ENCODE results near the gene SCNN1B. TPM values are rescaled to one million over a fixed set of nuclear protein-coding genes. Genes with fewer than 3 reads are reported as not detected.
"Not testable (repeated sequence)": the region's sequence is repeated elsewhere in the genome, so short reads cannot be mapped to it uniquely, and the experiment has no call there.

Gene SCNN1B
- total RNA-seq, 2 donors from 2014 or later, result 0.16 to 0.26 TPM

DNA sequence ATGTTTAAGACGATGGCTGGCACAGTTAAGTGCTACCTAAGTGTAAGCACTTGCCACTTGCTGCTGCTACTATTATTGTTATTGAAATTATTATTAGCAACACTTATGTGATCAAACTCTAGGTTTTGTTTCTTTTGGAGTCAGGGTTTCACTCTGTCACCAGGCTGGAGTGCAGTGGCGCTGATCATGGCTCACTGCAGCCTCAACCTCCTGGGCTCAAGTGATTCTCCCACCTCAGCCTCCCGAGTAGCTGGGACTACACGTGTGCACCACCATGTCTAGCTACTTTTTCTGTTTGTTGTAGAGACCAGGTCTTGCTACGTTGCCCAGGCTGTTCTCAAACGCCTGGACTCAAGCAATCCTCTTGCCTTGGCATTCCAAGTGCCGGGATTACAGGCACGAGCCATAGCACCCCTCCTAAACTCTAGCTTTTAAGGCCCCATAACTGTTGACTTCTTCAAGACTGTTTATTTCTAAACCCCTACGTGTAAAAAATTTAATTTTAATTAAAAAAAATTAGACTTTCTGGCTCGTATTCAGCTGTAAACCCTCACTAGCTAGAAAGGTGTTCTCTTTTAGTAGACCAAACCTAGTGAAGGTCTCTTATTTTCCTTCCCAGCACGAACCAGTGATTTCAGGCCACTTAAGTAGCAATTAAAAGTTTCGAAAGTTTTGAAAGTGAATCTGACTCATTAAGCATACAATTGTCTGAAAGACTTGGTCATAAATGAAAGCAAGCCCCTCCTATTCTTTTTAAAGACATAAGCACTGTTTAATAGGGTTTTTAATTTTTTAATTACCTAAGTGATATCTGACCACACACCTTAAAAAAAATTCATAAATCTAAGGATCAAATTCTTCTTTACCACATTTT lies 11.7 kb upstream of the SCNN1B start:
- Histone ChIP-seq H3K9me3 (no peaks in the 10 kb centered on the region), H3K36me3 (no peaks in the 10 kb centered on the region), H3K4me1 (no peaks in the 10 kb centered on the region), H3K27me3 (no peaks in the 10 kb centered on the region), H3K4me3 (no peak overlapping the region), H3K27ac (no peak overlapping the region)
- TF ChIP-seq, protein P1, sequence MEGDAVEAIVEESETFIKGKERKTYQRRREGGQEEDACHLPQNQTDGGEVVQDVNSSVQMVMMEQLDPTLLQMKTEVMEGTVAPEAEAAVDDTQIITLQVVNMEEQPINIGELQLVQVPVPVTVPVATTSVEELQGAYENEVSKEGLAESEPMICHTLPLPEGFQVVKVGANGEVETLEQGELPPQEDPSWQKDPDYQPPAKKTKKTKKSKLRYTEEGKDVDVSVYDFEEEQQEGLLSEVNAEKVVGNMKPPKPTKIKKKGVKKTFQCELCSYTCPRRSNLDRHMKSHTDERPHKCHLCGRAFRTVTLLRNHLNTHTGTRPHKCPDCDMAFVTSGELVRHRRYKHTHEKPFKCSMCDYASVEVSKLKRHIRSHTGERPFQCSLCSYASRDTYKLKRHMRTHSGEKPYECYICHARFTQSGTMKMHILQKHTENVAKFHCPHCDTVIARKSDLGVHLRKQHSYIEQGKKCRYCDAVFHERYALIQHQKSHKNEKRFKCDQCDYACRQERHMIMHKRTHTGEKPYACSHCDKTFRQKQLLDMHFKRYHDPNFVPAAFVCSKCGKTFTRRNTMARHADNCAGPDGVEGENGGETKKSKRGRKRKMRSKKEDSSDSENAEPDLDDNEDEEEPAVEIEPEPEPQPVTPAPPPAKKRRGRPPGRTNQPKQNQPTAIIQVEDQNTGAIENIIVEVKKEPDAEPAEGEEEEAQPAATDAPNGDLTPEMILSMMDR (IDR thresholded peaks at IDR 0.05), result no peak
- no peak for DNase-seq (ENCODE audit: low spot score)

DNA sequence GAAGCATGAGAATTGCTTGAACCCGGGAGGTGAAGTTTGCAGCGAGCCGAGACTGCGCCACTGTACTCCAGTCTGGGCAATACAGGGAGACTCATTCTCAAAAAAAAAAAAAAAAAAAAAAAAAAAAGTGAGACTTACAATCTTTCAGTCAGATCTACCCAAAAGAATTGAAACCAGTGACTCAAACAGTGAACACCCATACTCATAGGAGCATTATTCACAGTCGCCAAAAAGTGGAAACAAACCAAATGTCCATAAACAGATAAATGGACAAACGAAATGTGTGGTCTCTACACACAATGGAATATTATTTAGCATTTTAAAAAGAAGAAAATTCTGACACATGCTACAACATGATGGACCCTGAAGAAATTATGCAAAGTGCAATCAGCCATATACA lies 9.1 kb upstream of the SCNN1B start:
- Histone ChIP-seq H3K27me3 (no peaks in the 10 kb centered on the region), H3K36me3 (no peaks in the 10 kb centered on the region), H3K27ac (no peak overlapping the region), H3K4me3 (no peak overlapping the region), H3K4me1 (no peaks in the 10 kb centered on the region), H3K9me3 (no peaks in the 10 kb centered on the region)
- no peak for DNase-seq (ENCODE audit: low spot score)
- TF ChIP-seq, protein P1 (IDR thresholded peaks at IDR 0.05), result no peak

DNA sequence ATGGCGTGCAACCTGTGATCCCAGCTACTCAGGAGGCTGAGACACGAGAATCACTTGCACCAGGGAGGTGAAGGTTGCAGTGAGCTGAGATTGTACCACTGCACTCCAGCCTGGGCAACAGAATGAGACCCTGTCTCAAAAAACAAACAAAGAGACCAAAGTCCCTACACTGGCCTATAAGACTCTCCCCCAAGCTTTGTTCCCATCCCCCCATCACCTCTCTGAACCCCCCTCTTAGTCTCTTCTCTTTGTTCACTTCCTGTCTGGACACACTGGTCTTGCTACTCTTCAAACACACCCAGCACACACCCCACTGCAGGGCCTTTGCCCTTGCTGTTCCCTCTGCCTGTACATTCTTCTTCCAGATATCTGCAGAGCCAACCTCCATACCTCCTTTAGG lies 7.8 kb upstream of the SCNN1B start:
- TF ChIP-seq, protein P1 (IDR thresholded peaks at IDR 0.05), result no peak
- no peak overlapping the region for H3K4me3 ChIP-seq
- H3K9me3 ChIP-seq, result no peaks in the 10 kb centered on the region
- no peak overlapping the region for H3K27ac ChIP-seq
- DNase-seq (ENCODE audit: low spot score), result no peak
- no peaks in the 10 kb centered on the region for H3K27me3 ChIP-seq
- H3K4me1 ChIP-seq, result no peaks in the 10 kb centered on the region
- H3K36me3 ChIP-seq, result no peaks in the 10 kb centered on the region

GRCh38 chr16:23296994-23297393 lies 5.1 kb upstream of the SCNN1B start:
- H3K4me3 ChIP-seq, result no peak overlapping the region
- no peak overlapping the region for H3K27ac ChIP-seq
- H3K4me1 ChIP-seq, result peaks cover 0 to 4% of the 10 kb centered on the region in 2 donors
- DNase-seq (ENCODE audit: low spot score), result no peak
- peaks cover 3 to 5% of the 10 kb centered on the region in 2 donors for H3K27me3 ChIP-seq
- H3K36me3 ChIP-seq, result no peaks in the 10 kb centered on the region
- no peaks in the 10 kb centered on the region for H3K9me3 ChIP-seq
- TF ChIP-seq, protein P1 (IDR thresholded peaks at IDR 0.05), result peak in 1 of 2 donors; percentile 22

DNA sequence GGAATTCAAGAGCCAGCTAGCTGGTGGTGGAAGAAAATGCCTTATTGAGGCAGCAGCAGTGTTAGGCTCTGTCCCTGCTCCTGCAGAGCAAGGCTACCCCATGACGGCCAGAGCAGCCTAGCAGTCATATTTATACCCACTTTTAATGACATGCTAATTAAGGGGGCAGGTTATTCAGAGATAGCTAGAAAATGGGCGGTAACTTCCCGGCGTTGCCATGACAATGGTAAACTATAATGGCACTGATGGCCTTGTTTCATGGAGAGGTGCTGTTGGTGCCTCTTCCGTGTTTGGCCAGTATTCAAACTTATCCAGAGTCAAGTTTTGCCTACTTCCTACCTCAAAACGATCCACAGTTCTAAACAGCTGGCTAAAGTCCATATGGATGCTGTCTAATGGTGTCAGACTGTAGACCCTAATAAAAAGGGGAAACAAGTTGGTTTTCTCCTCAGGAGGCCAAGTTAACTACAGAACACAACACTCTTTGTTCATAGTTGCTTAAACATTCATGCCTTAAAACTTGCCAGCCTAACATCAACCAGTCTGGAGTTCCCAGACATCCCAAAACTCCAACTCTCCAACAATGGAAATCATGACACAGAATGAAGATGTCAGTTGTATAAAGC lies 3.7 kb upstream of the SCNN1B start:
- H3K9me3 ChIP-seq, result no peaks in the 10 kb centered on the region
- H3K4me3 ChIP-seq, result no peak overlapping the region
- no peaks in the 10 kb centered on the region for H3K36me3 ChIP-seq
- DNase-seq (ENCODE audit: low spot score), result no peak
- TF ChIP-seq, protein P1 (IDR thresholded peaks at IDR 0.05), result no peak
- H3K27me3 ChIP-seq, result peaks cover 5 to 11% of the 10 kb centered on the region in 2 donors
- peaks cover 0 to 10% of the 10 kb centered on the region in 2 donors for H3K4me1 ChIP-seq
- H3K27ac ChIP-seq, result no peak overlapping the region

DNA sequence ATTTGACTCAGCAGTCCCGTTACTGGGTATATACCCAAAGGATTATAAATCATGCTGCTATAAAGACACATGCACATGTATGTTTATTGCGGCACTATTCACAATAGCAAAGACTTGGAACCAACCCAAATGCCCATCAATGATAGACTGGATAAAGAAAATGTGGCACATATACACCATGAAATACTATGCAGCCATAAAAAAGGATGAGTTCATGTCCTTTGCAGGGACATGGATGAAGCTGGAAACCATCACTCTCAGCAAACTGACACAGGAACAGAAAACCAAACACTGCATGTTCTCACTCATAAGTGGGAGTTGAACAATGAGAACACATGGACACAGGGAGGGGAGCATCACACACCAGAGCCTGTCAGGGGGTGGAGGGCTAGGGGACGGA lies 2.3 kb upstream of the SCNN1B start:
- H3K27ac ChIP-seq; DNase-seq (ENCODE audit: low spot score); H3K4me3 ChIP-seq; H3K36me3 ChIP-seq; H3K9me3 ChIP-seq: not testable (repeated sequence)
- peaks cover 0 to 10% of the 10 kb centered on the region in 2 donors for H3K4me1 ChIP-seq
- peaks cover 5 to 11% of the 10 kb centered on the region in 2 donors for H3K27me3 ChIP-seq

Measured in right atrium auricular region (tissue), 2 donors.